Measurements from ENCODE around the gene DNAJC18.
"Not testable (repeated sequence)": the region's sequence is repeated elsewhere in the genome, so short reads cannot be mapped to it uniquely, and the experiment has no call there.

DNAJC18 gene

DNA sequence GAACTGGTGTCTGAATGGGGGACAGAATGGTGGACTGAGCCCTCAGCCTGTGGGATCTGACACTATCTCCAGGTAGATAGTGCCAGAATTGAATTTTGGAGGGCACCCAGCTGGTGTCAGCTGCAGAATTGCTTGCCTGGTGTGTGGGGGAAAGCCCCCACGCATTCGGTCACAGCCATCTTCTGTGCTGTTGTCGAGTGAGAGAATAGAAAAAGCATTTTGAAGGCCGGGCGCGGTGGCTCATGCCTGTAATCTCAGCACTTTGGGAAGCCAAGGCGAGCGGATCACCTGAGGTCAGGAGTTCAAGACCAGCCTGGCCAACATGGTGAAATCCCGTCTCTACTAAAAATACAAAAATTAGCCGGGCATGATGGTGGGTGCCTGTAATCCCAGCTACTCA is 52.4 kb downstream of the DNAJC18 start:
- not testable (repeated sequence) for DNase-seq (ENCODE audit: low spot score)

DNA sequence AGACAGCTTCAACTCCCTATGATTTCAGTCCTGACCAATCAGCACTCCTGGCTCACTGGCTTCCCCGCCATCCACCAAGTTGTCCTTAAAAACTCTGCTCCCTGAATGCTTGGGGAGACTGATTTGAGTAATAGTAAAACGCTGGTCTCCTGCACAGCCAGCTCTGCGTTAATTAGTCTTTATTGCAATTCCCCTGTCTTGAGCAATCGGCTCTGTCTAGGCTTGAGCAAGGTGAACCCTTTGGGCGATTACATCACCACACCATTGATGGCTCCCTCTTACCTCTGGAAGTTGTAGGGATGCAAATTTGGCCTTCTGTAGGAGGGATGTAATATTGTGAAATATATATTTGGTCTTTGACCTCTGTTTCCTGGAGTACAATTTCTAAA is 53.3 kb downstream of the DNAJC18 start:
- no peak for DNase-seq (ENCODE audit: low spot score)

DNA sequence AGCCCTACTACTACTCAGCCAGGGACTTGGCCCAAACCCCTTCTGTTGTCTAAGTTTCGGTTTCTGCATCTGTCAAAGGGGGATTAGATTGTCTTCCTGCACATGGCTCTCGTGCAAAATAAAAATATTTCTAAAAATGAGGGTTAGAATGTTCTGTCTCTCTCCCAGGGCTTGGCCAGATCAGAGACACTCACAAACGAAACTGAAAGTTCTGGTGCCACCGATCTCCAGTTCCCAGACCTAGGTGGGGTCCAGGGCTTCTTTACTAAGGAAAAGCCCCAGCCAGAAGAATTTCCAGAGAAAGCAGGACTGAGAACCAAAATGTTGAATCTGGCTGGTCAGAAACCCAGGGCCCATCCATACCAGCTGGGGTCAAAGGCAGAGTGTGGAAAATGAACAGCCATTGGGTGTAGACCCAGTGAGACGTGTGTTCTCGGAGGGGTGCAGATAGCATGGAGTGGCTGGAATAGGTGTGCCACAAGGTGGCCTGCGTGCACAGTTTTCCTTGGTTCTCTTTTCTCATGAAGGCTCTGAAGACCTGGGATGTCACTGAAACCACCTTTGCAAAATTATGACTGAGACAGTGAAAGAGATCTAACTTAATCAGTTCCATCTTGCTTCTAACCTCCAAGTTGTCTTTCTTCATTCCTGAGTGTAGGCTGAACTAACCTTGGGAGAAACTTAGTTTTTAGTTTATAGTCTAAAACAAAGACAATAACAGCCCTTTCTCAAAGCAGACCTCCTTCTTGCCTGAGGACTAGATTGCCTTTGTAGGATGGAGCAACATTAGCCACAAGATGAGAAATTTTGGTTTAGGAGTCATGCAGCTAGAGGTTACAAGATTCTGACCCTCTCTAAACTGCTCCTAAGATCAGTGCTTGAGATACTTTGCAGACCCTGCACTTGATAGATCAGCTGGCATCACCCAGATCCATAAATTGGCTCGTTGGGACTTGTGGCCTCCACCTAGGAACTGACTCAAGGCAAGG is 54.0 kb downstream of the DNAJC18 start:
- DNase-seq (ENCODE audit: low spot score) = peak; percentile 63

DNA sequence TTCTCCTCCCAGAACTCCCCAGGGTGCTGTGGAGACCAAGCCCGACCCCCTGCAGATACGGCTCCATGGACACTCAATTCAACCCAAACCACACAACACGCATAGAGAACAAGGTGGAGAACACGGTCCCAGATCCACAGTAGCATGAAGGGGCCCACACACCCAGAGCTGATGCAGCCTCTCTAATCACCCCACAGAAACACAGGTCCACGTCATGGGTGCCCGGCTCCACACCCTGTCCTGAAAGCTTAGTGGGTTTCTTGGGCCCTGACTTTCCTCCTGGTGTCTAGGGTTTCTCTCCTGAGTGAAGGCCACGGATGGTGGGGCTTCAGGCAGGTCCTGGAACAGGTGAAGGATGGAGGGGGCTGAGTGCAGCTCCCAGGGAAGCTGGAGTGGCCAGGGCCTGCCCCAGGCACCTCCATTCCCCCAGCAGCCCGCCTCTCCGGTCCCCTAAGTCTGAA is 54.7 kb downstream of the DNAJC18 start:
- DNase-seq (ENCODE audit: low spot score) = no peak

DNA sequence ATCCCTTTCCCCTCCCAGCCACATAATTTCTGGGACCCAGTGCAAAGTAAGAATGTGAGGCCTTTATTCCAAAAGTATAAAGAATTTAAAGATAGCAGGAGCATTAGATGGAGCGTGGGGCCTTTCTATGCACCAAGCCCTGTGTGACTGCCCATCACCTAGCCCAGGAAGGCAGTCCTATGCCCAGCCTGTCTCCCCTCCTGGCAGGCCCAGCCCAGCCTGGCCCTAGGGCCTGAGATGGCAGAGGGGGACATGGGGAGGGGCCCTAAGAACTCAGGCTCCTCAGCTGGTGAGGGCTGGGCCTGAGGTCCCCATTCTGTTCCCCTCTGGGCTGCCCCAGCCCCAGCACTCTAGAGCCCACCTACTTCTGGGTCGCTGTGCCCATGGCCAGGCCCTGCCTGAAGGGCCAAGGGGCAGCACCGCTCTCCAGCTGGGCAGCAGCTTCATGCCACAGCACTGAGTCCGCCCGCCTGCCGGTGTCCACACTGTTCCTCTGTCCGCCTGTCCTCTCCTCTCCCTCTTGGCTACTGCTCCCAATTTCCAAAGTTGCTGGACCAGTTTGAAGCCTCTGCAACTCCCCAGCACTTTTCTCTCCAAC is 55.2 kb downstream of the DNAJC18 start:
- DNase-seq (ENCODE audit: low spot score) = no peak

DNA sequence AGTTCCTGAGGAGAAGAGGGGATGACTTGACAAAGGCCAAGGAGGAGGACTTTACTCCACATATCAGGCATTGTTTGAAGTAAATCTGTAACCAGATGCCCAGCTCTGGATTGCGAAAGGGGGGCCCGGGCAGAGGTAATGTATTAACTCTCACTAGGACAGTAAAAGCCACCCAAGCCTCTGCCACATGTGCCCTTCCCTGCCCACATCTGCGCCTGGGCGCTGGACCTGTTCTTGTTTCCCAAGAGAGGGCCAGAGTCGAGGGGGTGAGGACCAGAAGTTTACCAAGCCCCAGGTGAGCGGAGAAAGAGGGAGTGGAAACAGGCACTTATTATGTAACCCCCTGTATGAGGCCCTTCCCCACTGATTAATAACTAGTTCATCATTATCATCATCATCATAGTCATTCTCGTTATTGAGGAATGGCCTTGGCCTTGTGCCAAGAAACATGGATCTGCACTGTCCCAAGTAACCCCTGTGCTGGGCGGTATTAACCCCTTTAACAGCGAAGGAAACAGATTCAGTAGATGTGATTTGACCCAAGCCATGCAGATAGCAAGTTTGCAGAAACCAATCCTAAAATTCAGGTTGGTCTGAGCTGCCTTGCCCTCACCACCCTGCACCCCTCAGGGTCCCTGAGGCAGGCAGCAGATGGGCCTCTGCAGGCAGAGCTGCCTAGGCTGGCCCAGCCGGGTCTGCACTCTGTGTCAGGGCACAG is 55.9 kb downstream of the DNAJC18 start, which contains the start of gene SLC23A1:
SLC23A1 (minus strand) TSS at position 23 of the 718 bp plus-strand sequence. CDS start 44 bp downstream, outside the sequence.
- DNase-seq (ENCODE audit: low spot score) = peak; percentile 39

DNA sequence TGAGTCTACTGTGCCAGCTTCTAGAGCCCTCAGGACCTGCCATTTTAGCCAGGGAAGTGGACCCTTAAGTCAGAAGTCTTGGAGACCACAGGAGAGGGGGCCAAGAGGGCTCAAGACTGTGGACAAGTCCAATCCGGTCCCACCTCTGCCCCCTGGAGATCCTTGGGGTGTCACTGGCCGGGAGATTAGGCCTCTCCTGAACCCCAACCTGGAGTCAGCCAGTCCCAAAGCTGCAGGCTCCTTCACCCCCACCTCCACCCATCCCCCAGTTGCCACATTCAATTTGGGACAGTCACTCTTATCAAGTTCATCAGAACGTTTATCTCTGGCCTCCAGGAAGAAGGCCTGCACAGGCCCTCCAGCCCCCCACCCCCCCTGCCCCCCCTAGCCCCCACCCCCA is 56.5 kb downstream of the DNAJC18 start:
- no peak for DNase-seq (ENCODE audit: low spot score)

DNA sequence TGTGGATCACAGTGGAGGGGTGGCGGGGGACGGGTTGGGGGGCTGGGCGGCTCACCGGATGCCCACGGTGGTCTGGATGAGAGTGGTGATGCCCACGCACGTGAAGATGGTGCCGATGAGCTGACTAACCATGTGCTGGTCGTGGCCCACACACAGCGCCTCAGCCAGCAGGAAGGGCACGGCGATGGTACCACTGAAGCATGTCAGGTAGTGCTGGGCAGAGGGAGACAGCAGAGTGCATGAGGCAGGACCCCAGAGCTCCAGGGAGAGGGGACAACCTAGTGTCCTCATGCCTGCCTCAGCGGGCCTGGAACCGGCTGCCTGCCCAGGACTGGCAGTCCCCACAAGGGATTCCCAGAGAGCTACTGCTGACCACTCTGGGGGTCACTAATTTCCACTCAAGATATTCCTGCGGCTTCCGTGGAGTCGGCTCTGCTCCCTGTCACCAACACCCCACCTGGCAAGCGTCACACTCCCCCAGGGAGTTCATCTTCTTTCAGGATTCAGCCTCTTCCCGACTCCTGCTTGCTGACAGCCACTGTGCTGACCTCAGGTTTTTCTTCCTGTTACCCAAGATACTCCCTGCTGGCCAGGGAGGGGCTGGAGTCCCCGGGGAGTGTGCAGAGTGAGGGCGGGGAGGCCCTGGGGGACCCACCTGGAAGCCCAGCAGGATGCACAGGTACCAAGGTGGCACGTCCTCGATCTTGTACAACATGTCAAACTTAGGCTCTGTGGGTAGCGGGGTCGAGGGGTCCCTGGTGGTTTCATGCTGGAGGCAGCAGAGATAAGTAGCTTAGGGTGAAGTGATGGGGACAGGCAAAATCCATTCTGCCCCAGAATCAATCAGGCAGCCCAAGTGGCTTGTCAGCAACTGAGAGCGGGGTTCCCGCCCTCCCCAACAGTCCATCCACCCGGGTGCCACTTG is 57.2 kb downstream of the DNAJC18 start:
- DNase-seq (ENCODE audit: low spot score) = no peak

DNA sequence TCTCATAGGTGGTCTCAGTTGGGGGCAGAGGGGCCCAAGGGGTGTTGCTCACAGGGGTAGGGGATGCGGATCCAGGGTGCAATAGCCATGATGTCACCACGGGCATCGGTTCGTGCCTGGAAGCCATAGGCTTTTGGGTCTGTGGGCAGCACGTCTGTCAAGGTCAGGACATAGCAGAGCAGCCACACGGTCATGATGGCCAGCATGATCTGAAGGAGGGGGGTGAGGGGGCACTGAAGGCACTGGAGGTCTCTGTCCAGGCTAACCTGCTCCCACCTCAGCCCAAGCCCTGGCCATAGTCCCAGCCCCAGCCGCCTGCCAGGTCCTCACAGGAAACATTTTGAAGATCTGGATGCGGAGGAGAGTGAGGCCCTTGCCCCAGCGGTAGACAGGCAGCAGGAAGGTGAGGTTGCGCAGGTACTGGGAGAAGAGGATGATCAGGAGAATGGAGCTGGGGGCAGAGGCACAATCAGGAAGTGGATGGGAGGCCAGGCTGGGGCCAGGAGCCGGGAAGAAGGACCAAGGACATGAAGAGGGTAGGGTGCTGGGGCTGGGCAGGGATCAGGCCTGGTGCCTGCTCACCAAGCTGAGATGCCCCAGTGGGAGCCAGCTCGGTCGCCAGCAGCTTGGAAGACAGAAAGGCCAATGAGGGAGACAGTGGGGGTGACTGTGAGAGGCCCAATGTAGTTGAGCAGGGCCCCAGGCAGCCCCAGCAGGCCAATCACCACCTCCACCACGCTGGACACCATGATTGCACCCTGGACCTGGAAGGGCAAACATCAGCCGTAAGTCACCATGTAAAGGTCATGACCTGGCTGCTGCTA is 59.5 kb downstream of the DNAJC18 start:
- no peak for DNase-seq (ENCODE audit: low spot score)

DNA sequence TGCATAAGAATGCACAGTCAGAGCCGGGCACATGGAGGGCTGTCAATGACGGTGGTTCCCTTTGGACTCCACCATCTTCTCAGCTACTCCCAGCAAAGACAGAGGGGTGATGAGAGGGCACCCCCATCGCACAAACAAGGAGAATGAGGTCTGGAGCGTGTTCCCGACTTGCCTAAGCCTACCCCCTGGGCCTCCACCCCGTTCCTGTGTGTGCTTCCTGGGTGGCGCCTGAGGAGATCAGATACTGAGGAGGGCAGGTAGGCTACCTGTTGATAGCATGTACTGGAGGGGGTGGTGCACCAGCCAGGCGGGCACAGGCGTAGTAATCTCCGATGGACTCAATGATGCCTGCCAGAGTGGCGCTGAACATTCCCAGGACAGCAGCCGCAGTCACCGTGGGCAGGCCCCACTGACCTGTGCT is 60.4 kb downstream of the DNAJC18 start:
- no peak for DNase-seq (ENCODE audit: low spot score)

DNA sequence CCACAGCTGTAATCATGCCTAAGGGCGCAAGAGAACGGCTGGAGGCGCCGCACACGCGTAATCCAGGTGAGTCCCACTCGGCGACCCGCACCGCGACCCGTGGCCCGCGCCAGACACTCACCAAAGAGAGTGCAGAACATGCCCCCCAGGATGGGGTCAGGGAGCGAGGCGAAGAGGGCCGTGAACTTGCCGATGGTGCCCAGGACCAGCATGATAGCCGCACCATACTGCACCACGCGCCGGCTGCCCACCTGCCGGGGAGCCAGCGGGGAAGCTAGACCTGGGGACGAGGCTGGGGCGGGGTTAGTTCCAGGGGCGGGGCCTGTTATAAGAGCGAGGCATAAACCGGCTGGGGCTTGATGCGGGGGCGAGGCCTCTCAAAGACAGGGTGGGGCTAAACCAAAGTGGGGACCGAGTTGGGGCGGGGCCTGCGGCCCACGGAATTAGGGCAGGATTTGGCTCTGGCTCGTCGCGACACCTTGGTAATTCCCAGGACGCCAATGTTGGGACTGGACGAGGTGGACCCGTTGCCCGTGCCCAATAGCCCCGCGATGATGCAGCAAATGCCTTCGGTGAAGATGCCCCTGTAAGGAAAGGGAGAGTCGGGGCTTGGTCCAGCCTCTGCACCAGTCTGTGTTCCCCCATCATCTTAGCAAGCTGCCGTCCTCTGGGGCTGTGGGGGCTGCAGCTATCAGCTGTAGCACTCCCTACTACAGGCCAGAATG is 61.1 kb downstream of the DNAJC18 start:
- no peak for DNase-seq (ENCODE audit: low spot score)

DNA sequence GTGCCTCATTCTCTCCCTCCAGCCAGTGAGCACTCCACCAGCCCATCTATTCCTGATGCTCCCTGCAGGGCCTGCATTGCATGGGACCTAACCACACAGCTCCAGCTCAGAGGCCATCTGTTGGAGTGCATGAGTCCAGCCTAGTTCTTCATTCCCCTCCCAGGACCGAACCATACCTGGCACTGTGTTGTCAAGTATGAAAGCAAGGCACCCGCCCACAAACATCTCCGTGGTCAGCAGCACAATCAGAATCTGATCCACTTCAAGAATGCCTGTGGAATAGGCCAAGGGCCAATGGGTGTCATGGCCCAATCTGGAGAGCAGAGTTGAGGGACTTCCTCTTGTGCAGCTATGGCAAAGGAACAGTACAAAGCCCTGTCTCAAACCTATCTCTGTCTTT is 62.1 kb downstream of the DNAJC18 start:
- no peak for DNase-seq (ENCODE audit: low spot score)

DNA sequence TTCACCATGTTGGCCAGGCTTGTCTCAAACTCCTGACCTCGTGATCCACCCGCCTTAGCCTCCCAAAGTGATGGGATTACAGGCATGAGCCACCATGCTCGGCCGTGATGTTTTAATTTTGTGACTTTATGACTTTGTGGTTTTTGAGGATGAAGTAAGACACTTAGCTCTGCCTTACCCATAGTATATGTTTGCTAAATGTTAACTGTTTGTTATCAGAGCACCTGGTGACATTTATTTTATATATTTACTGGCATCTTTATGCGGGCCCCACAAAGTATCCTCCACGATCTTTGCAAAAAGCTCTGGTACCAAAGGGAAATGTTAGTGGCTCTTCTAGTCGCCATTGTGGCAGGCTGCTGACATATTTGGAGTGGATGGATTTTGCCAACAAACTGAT is 63.0 kb downstream of the DNAJC18 start:
- no peak for DNase-seq (ENCODE audit: low spot score)

DNA sequence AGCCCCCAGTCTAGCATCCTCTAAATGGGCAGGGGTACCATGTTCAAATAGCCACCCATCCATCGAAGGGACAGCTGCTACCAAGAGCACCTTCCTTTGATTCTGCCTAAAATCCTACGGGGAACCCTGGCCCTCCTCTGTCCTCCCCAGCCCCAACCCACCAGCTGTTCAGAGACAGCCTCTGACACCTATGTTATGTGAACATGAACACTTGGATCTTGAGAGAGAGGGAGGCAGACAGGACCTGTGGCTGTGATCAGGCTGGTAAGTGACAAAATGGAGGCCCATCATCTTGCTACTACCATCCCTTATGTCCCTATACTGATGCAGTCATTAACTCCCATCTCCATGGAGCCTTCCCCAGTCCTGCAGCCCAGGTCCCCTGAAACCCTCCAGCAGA is 64.4 kb downstream of the DNAJC18 start:
- DNase-seq (ENCODE audit: low spot score) = no peak

DNA sequence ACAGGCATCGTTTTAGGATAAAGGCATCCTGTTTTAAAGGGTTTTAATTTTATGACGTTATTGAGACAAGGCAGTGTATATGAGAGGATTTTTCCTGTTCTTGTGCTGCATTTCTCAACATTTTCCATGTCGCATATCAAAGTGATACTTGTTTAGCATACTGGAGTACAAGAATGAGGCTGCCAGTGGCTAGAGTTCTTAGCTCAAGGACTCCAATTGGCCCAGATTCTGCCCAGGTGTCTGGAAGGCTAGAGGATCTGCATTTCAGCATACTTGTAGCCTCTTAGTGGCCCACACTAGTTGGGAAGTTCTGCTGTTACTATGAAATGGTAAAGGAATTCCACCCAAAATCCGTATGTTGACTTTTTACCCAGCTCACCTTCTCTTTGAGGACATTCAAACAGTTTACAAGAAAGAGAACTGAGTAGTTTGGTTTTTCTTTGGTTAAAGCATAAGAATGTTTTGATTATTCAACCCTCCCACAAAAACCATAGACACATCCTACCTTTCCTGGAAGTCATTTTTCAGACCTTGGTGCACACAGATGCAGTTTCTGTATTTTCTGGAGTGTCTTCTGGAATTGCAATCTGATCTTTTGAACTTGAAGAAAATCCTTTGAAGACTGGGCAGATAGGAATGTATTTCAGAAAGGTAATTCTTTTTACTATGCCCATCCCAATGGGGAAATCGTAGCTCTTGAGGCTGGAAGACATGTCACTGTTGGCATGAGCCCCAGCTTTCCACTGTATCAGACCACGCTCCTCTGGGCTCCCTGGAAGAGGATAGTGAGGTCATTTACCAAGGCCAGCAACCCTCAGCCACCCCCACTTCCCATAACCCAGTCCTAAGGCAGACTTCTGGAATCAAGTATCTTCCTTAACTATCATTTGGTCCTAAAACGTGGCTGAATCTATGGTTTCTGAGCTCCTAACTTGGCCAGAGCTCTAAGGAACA is 67.6 kb downstream of the DNAJC18 start:
- DNase-seq (ENCODE audit: low spot score) = no peak

DNA sequence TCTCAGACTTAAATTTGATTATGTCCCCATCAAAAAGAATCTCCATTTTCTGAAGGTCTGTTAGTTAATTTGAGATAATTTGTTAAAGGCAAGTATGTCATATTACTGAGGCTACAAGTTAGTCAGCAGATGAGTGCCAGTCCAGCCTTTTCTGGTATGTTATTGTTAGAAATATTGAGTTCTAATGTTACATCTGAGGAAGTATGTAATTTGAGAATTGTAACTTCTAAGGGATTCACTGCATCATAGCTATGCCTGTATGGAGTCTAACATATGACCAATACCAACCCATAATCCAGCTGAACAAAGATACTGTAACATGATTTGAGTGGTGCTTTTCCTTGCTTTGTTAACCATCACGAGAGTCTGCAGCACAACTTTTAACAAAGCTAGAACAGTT is 70.1 kb downstream of the DNAJC18 start:
- DNase-seq (ENCODE audit: low spot score) = no peak

DNA sequence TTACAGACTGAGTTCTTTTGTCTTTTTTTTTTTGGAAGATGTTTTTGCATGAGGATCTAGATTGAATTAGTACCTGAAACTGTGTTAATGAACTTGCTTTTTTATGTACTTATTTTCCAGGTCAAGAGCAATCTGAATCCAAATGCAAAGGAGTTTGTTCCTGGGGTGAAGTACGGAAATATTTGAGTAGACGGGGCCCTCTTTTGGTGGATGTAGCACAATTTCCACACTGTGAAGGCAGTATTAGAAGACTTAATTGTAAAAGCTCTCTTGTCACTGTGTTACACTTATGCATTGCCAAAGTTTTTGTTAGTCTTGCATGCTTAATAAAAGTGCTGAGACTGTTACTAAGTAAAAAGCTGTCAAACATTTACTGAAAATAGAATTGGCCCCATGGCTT is 70.7 kb downstream of the DNAJC18 start:
- no peak for DNase-seq (ENCODE audit: low spot score)

DNA sequence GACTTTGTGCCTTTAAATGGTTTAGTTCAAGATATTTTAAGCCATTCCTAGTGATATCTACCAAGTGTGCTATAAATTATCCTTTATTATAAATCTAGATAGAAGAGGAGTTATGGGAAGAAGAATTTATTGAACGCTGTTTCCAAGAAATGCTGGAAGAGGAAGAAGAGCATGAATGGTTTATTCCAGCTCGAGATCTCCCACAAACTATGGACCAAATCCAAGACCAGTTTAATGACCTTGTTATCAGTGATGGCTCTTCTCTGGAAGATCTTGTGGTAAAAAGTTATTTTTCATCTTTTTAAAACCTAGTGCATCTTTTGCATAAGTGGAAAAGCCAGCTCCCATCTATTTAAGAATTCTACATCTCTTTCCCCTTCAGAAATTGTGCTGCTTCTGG is 74.9 kb downstream of the DNAJC18 start:
- no peak for DNase-seq (ENCODE audit: low spot score)

DNA sequence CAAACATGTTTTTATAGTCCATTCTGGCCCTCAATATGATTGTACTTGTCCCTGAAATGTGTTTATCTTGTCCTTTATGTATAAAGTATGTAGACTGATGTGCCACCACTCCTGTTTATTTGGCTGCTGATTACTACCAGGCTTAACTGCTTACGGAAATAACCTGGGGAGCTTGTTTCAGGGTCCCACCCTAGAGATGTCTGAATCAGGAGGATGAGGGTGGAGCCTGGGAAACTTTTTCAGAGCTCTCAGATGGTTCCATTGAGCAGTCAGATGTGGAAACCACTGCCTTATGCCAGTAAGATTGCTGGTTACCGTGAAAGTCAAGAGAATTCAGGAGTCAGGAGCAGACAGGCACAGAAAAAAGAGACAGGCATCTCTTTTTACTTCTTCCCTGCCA is 75.4 kb downstream of the DNAJC18 start:
- DNase-seq (ENCODE audit: low spot score) = no peak

Measured in LoVo (cell line).